DMS 273 treated with DMSO at 0.1 percent for 48 hours (cell line): ENCODE results near the gene ADORA2A.
"Not testable (repeated sequence)": the region's sequence is repeated elsewhere in the genome, so short reads cannot be mapped to it uniquely, and the experiment has no call there.

Experiments
- DNase-seq: peaks from one replicate; lab custom pipeline; 2025; lab: John Stamatoyannopoulos, UW

Gene ADORA2A

DNA sequence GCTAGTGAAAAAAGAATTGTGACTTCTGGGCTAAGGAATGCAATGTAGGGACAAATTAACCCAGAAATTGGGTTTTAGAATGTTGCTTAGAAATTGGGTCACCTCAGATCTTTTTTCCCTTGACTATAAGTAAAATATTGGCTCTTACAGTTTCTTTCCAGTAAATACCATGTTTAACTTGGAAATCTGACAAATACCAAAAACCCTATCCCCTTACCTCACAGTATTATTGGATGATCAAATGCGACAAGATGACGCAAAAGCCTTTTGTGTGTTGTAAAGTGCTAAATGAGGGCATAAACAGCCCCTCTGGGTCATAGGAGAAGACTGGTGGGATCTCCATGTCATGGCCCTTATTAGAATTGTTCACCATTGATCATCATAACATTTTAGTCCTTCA, 61.6 kb downstream of the ADORA2A start:
- no peak for DNase-seq

DNA sequence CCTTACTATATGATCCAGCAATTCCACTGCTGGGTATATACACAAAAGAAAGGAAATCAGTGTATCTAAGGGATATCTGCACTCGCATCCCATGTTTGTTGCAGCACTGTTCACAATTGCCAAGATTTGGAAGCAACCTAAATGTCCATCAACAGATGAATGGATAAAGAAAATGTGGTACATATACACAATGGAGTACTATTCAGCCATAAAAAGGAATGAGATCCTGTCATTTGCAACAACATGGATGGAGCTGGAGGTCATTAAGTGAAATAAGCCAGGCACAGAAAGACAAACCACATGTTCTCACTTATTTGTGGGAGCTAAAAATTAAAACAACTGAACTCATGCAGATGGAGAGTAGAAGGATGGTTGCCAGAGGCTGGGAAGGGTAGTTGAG, 62.0 kb downstream of the ADORA2A start:
- DNase-seq: not testable (repeated sequence)
